Left lung (tissue), 10 donors: ENCODE results near the gene HOXD10. TPM values are rescaled to one million over a fixed set of nuclear protein-coding genes. Genes with fewer than 3 reads are reported as not detected.

Source experiments
- ATAC-seq: fragments of 200-7000 bp; cut with Tn5 transposase; one replicate; pipeline ENCODE4 v1.9.1; 2020; ENCODE audit warnings: moderate library complexity
- DNase-seq, 4 donors: peaks; one replicate each; pipeline ENCODE4 v3.0.0-alpha.2; 2013 to 2020
- H3K27ac ChIP-seq, 2 donors: fragments of 200-600 bp; sonication (generic) in 1 of 2; one replicate each; pipeline versions ENCODE4 v1.5.0 to v1.8.0; 2020 to 2021
- H3K27me3 ChIP-seq, 2 donors: fragments of 200-600 bp; sonication (generic) in 1 of 2; one replicate each; pipeline versions ENCODE4 v1.5.0 to v1.8.0; 2020 to 2021
- H3K36me3 ChIP-seq, 2 donors: fragments of 200-600 bp; sonication (generic) in 1 of 2; one replicate each; pipeline versions ENCODE4 v1.5.0 to v1.8.0; 2020 to 2021
- H3K4me1 ChIP-seq, 2 donors: fragments of 200-600 bp; one replicate each; pipeline ENCODE4 v1.8.0; 2021
- H3K4me3 ChIP-seq, 2 donors: fragments of 200-600 bp; sonication (generic) in 1 of 2; one replicate each; pipeline versions ENCODE4 v1.5.0 to v1.8.0; 2020 to 2021; ENCODE audit warnings: mild to moderate bottlenecking in 1 of 2
- H3K9me3 ChIP-seq, 2 donors: fragments of 200-600 bp; sonication (generic) in 1 of 2; one replicate each; pipeline versions ENCODE4 v1.5.0 to v1.8.0; 2020 to 2021
- intact Hi-C, 2 donors: fragments of 100-400 bp; cut with DNase I; formaldehyde crosslinking; loops; one replicate each; pipeline versions ENCODE4 v1.11.2 to v1.14.2; 2022
- polyA plus RNA-seq, 6 donors: library from polyadenylated mRNA; unstranded; fragments of 120-200 nt; gene quantifications; one replicate each; pipeline ENCODE4 v1.2.1, GENCODE V29; 2013; ENCODE audit not compliant: insufficient read length in 6 of 6
- total RNA-seq, 2 donors: library from RNA; stranded (reverse); fragmentation: NEBNext Ultra II Directional; extraction: Animal tissue kit (Norgen Biotek cat#: 25700); gene quantifications; one replicate each; pipeline ENCODE4 v1.2.1, GENCODE V29; 2021
- TF ChIP-seq, protein P1 (sequence below), 2 donors: fragments of 200-600 bp; sonication (generic) in 1 of 2; IDR thresholded peaks; one replicate each; pipeline versions ENCODE4 v1.5.0 to v1.8.0; 2021; ENCODE audit warnings: antibody characterized with exemption in 2 of 2
- donor health status: DM: no; HTN: yes; CAD: no.
- donor health status: DM: no; HTN: no; CAD: no.

HOXD10 gene
- total and polyA plus RNA-seq, 8 donors = 0.31 to 1.5 (median 0.44) TPM; not detected in 2

DNA sequence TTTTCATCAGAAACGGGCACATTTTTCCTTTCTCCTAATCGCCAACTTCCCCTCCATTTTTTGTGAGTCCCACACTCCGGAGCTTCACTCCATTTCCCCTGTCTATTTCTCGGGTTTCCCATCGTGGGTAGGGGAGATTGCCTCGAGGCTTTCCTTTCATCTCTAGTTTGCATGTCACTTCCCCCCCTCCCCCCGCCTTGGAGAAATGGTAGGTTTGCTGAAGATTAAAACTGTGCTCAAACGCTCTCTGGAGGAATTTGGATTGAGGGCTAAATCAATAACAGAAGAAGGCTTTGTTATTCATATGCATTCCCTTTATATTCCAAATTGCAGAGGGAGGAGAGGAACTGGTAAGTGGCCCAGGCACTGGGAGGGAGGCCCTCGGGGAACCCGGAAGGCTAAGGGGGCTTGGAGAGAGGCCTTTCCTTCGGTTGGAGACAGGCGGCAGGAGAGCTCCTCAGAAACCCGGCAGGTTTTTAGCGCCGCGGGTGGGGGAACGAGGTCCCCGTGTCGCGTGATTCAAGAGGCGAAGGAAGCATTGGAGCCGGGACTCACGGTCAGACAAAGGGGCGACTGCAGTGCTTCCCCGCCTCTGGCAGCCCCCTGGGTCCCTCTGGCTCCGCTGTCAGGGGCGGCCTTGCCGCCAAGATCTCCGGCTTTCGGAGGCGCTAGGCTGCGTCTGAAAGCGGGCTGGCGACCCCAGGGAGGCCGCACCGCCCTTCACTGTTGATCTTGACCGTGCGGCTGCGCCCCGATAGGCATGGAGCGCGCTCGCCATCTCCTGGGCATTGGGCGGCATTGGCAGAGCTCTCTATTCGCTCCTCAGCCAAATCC, 19.4 kb upstream of the HOXD10 start:
- H3K27me3 ChIP-seq = peaks cover 99 to 100% of the 10 kb centered on the region in 2 donors
- peaks cover 3 to 30% of the 10 kb centered on the region in 2 donors for H3K4me1 ChIP-seq
- DNase-seq = peak in 3 of 4 donors; percentile 56 to 86 (median 80)
- H3K9me3 ChIP-seq = no peaks in the 10 kb centered on the region
- TF ChIP-seq, protein P1, sequence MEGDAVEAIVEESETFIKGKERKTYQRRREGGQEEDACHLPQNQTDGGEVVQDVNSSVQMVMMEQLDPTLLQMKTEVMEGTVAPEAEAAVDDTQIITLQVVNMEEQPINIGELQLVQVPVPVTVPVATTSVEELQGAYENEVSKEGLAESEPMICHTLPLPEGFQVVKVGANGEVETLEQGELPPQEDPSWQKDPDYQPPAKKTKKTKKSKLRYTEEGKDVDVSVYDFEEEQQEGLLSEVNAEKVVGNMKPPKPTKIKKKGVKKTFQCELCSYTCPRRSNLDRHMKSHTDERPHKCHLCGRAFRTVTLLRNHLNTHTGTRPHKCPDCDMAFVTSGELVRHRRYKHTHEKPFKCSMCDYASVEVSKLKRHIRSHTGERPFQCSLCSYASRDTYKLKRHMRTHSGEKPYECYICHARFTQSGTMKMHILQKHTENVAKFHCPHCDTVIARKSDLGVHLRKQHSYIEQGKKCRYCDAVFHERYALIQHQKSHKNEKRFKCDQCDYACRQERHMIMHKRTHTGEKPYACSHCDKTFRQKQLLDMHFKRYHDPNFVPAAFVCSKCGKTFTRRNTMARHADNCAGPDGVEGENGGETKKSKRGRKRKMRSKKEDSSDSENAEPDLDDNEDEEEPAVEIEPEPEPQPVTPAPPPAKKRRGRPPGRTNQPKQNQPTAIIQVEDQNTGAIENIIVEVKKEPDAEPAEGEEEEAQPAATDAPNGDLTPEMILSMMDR (IDR thresholded peaks at IDR 0.05) = peak; percentile 67 to 75
- ATAC-seq = peak; percentile 97
- H3K27ac ChIP-seq = no peak overlapping the region
- peak overlapping the region; percentile 3 to 34 for H3K4me3 ChIP-seq
- intact Hi-C loops = loop anchor here in 1 of 2 donors (10.0 kb wide), 1 partner anchor 412 kb away; no protein-coding TSS in a partner anchor
- H3K36me3 ChIP-seq = no peaks in the 10 kb centered on the region

DNA sequence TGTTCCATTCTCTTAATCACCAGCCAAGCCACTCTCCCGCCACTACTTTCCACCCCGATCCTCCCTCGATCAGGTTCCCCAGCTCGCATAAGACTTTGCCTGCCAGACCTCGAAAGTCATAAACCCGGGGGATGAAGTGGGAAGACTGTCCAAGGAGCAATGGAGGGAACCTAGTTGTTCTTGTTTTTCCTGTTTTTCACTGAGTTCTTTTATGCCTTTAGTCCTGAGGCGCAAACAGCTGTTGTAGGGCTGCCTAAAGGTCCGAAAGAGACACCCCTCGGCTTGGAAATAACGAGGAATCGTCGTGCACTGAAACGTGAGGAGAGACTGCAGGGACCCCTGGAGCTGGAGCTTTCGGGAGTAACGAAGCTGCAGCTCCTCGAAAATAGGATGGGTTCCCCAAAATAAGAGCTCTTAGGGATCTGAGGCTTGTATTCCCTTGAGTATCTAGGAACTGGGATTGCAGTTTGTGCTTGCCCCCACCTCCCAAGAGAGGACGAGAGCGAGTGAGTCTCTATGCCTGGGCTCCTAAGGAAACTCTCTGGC, 18.7 kb upstream of the HOXD10 start:
- peaks cover 99 to 100% of the 10 kb centered on the region in 2 donors for H3K27me3 ChIP-seq
- H3K36me3 ChIP-seq = no peaks in the 10 kb centered on the region
- H3K9me3 ChIP-seq = no peaks in the 10 kb centered on the region
- TF ChIP-seq, protein P1 (IDR thresholded peaks at IDR 0.05) = no peak
- intact Hi-C loops = loop anchor here in 1 of 2 donors (10.0 kb wide), 1 partner anchor 413 kb away; no protein-coding TSS in a partner anchor
- peaks cover 3 to 24% of the 10 kb centered on the region in 2 donors for H3K4me1 ChIP-seq
- H3K4me3 ChIP-seq = peak overlapping the region in 1 of 2 donors; percentile 34
- DNase-seq (no peak), ATAC-seq (no peak)
- H3K27ac ChIP-seq = no peak overlapping the region

DNA sequence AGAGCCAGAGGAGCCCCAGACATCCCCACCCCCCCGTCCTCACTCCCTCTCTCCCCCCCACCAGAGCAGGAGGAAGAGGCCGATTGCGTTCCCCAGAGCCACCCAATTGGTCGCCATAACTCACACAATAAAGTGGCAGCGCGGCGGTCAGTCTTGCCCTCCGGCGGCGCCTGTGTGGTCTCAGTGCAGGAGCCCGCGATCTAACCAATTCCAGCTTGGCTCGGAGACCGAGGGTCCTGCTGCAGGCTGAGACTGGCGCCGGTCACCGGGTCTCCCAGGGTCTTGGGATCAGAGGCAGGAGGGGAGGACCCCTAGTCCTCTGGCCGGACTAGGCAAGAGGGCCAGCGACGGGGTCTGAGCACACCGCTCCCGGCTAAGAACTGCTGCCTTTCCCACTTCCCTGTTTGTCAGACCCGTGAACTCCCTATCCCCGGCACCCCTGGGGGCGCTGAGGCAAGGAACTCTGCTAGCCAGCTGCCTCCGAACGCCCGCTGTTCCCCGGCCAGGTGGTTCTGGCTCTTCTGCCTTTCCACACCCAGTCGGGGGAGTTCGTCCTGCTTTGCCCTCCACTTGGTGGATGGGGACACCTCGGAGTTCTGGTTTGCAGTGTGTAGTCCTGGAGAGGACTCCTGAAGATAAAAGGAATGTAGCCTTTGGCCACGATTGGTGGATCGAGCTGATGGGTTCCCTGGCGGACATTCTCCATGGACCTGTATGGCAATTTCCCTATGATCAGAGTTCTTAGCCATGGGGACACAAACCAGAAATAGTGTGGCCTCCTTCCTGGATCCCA, 18.0 kb upstream of the HOXD10 start:
- peaks cover 3 to 17% of the 10 kb centered on the region in 2 donors for H3K4me1 ChIP-seq
- ATAC-seq (no peak), DNase-seq (peak in 1 of 4 donors; percentile 71)
- TF ChIP-seq, protein P1 (IDR thresholded peaks at IDR 0.05) = no peak
- intact Hi-C loops = loop anchor here in 1 of 2 donors (10.0 kb wide), 1 partner anchor 414 kb away; no protein-coding TSS in a partner anchor
- H3K9me3 ChIP-seq = no peaks in the 10 kb centered on the region
- H3K36me3 ChIP-seq = no peaks in the 10 kb centered on the region
- H3K27ac ChIP-seq = no peak overlapping the region
- H3K4me3 ChIP-seq = no peak overlapping the region
- H3K27me3 ChIP-seq = peaks cover 99 to 100% of the 10 kb centered on the region in 2 donors

DNA sequence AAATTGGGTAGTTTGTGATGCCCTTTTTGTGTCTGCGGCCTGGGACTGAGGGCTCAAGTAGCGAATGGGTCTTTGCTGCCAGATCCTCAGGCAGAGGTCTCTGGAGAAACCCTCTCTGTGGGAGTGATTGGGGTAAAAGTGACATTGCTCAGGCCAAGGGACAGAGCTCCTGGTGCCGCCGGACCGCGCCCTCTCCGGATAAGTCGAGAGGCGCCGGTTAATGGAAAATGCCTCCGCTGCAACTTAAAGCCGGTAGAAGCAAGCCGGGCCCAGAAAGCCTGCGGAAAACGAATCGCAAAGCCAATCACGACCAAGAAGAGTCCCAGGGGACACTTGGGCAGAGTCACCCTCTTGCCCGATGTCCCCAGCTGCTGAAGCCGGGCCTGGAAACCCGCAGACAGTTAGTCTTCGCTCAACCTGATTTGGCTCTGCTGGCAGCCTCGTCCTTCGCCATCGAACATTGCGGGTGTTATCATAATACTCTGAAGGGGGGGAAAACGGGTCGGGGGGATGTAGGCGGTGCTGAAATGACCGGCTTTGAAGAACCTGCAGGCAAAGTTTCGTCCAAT, 17.3 kb upstream of the HOXD10 start:
- H3K9me3 ChIP-seq = no peaks in the 10 kb centered on the region
- H3K4me1 ChIP-seq = peaks cover 3 to 19% of the 10 kb centered on the region in 2 donors
- ATAC-seq = no peak
- no peak overlapping the region for H3K4me3 ChIP-seq
- intact Hi-C loops = loop anchor here in 1 of 2 donors (10.0 kb wide), 1 partner anchor 414 kb away; no protein-coding TSS in a partner anchor
- no peak for DNase-seq
- H3K36me3 ChIP-seq = no peaks in the 10 kb centered on the region
- TF ChIP-seq, protein P1 (IDR thresholded peaks at IDR 0.05) = no peak
- peaks cover 99 to 100% of the 10 kb centered on the region in 2 donors for H3K27me3 ChIP-seq
- no peak overlapping the region for H3K27ac ChIP-seq
